ENCODE data around the gene STAB1.

The STAB1 gene

GRCh38 chr3:52447512-52448355 is 47.4 kb upstream of the STAB1 start:
- Histone ChIP-seq H3K27ac (ENCODE audit: low read depth, low read length) (no peak overlapping the region), H3K36me3 (ENCODE audit: control insufficient read depth, low read length) (no peaks in the 10 kb centered on the region), H3K4me2 (ENCODE audit: low read length) (no peak overlapping the region), H4K20me1 (ENCODE audit: control insufficient read depth, insufficient read depth, low read depth, low read length) (no peaks in the 10 kb centered on the region), H3F3A (ENCODE audit: control insufficient read depth, insufficient read depth) (no peaks in the 10 kb centered on the region), H3K9me2 (replicated peaks; ENCODE audit: control insufficient read depth, low read length) (no peaks in the 10 kb centered on the region), H3K4me3 (ENCODE audit: low read length) (no peak overlapping the region), H3K27me3 (ENCODE audit: control insufficient read depth, low read length) (0 out of 2 replicates have a peak, but pooled peaks cover 4% of the 10 kb centered on the region), H3K79me2 (ENCODE audit: control insufficient read depth, low read length) (no peaks in the 10 kb centered on the region), H3K9me3 (ENCODE audit: control insufficient read depth, insufficient read depth, low read length) (no peaks in the 10 kb centered on the region), H3K4me1 (ENCODE audit: control insufficient read depth, low read length) (peaks cover 4% of the 10 kb centered on the region; the same call in 1 of the 2 replicates)
- no peak for TF ChIP-seq EZH2phosphoT487 (IDR thresholded peaks at IDR 0.05; ENCODE audit: borderline replicate concordance, low read length)
- no peak for TF ChIP-seq CTCF (IDR thresholded peaks at IDR 0.05; ENCODE audit: low read depth, low read length, poor library complexity, severe bottlenecking)

- Histone ChIP-seq H3K9me2 (replicated peaks; ENCODE audit: control insufficient read depth, low read length) (no peaks in the 10 kb centered on the region), H3K27me3 (ENCODE audit: control insufficient read depth, low read length) (no peaks in the 10 kb centered on the region), H3K4me3 (ENCODE audit: low read length) (no peak overlapping the region), H3K79me2 (ENCODE audit: control insufficient read depth, low read length) (peaks cover 9% of the 10 kb centered on the region), H3K36me3 (ENCODE audit: control insufficient read depth, low read length) (peaks cover 2% of the 10 kb centered on the region), H3K9me3 (ENCODE audit: control insufficient read depth, insufficient read depth, low read length) (no peaks in the 10 kb centered on the region), H3K4me2 (ENCODE audit: low read length) (no peak overlapping the region), H3F3A (ENCODE audit: control insufficient read depth, insufficient read depth) (no peaks in the 10 kb centered on the region), H3K27ac (ENCODE audit: low read depth, low read length) (no peak overlapping the region), H4K20me1 (ENCODE audit: control insufficient read depth, insufficient read depth, low read depth, low read length) (no peaks in the 10 kb centered on the region), H3K4me1 (ENCODE audit: control insufficient read depth, low read length) (peaks cover 9% of the 10 kb centered on the region)
- TF ChIP-seq CTCF (IDR thresholded peaks at IDR 0.05; ENCODE audit: low read depth, low read length, poor library complexity, severe bottlenecking) = no peak
- no peak for TF ChIP-seq EZH2phosphoT487 (IDR thresholded peaks at IDR 0.05; ENCODE audit: borderline replicate concordance, low read length)
These were observed 44.5 kb upstream of the STAB1 start for GRCh38 chr3:52450489-52451236.

GRCh38 chr3:52451237-52452083 is 43.7 kb upstream of the STAB1 start:
- TF ChIP-seq CTCF (IDR thresholded peaks at IDR 0.05; ENCODE audit: low read depth, low read length, poor library complexity, severe bottlenecking) (no peak), EZH2phosphoT487 (IDR thresholded peaks at IDR 0.05; ENCODE audit: borderline replicate concordance, low read length) (no peak)
- Histone ChIP-seq H4K20me1 (ENCODE audit: control insufficient read depth, insufficient read depth, low read depth, low read length) (no peaks in the 10 kb centered on the region), H3K9me2 (replicated peaks; ENCODE audit: control insufficient read depth, low read length) (no peaks in the 10 kb centered on the region), H3K27me3 (ENCODE audit: control insufficient read depth, low read length) (no peaks in the 10 kb centered on the region), H3K4me3 (ENCODE audit: low read length) (no peak overlapping the region), H3K36me3 (ENCODE audit: control insufficient read depth, low read length) (peaks cover 5% of the 10 kb centered on the region), H3K79me2 (ENCODE audit: control insufficient read depth, low read length) (peaks cover 17% of the 10 kb centered on the region), H3K4me2 (ENCODE audit: low read length) (no peak overlapping the region), H3K4me1 (ENCODE audit: control insufficient read depth, low read length) (peaks cover 12% of the 10 kb centered on the region), H3F3A (ENCODE audit: control insufficient read depth, insufficient read depth) (no peaks in the 10 kb centered on the region), H3K9me3 (ENCODE audit: control insufficient read depth, insufficient read depth, low read length) (no peaks in the 10 kb centered on the region), H3K27ac (ENCODE audit: low read depth, low read length) (no peak overlapping the region)
